HS-27A (cell line): Measurements from ENCODE around the gene PPM1K.

ENCODE experiments used
- DNase-seq: peaks from one replicate; pipeline ENCODE4 v3.0.0-alpha.2; 2012; ENCODE audit warnings: low read depth, missing footprints

PPM1K gene

GRCh38 chr4:88216395-88216794, 68.0 kb downstream of the PPM1K start:
- DNase-seq: no peak

GRCh38 chr4:88215351-88215750, 69.0 kb downstream of the PPM1K start:
- DNase-seq: no peak

GRCh38 chr4:88212253-88212561, 72.2 kb downstream of the PPM1K start:
- DNase-seq: no peak

- peak; percentile 29 for DNase-seq
These were observed 72.7 kb downstream of the PPM1K start for GRCh38 chr4:88211473-88212252.

GRCh38 chr4:88208156-88208555, 76.2 kb downstream of the PPM1K start:
- no peak for DNase-seq
